OCI-LY3 (cell line): Measurements from ENCODE around the gene CHRM5.
A peak's percentile ranks its signal among the peaks of the same experiment; 100 is the strongest.

Source experiments
- H2AFZ ChIP-seq: fragments of 200-600, 300-600 bp; shearing (Covaris generic); 2 replicates; pipeline ENCODE4 v1.6.0; 2014; ENCODE audit warnings: antibody characterized with exemption, low read depth, low read length
- H3K27ac ChIP-seq: fragments of 200-600, 300-600 bp; sonication (generic); 2 replicates; pipeline ENCODE4 v1.5.1; 2014; ENCODE audit warnings: mild to moderate bottlenecking, low read length, moderate library complexity, mixed read lengths
- H3K27me3 ChIP-seq: fragments of 200-600, 300-600 bp; sonication (generic); 2 replicates; pipeline ENCODE4 v1.6.1; 2014; ENCODE audit warnings: low read depth, low read length, mixed read lengths
- H3K36me3 ChIP-seq: fragments of 200-600, 300-600 bp; sonication (generic); replicated peaks from 2 replicates; pipeline ENCODE3; 2014; ENCODE audit warnings: low read depth, low read length, mixed read lengths
- H3K4me1 ChIP-seq: fragments of 300-600, 200-600 bp; sonication (generic); 2 replicates; pipeline ENCODE4 v1.6.1; 2014; ENCODE audit warnings: low read length, mixed read lengths
- H3K4me2 ChIP-seq: fragments of 200-600, 300-600 bp; sonication (generic); 2 replicates; pipeline ENCODE4 v1.6.1; 2014; ENCODE audit warnings: low read length, mixed read lengths
- H3K4me3 ChIP-seq: fragments of 300-600, 200-600 bp; sonication (generic); 2 replicates; pipeline ENCODE4 v1.5.1; 2014; ENCODE audit warnings: antibody characterized with exemption, mild to moderate bottlenecking, low read length, moderate library complexity
- H3K79me2 ChIP-seq: fragments of 300-600, 200-600 bp; shearing (Covaris generic); 2 replicates; pipeline ENCODE4 v1.6.1; 2014; ENCODE audit warnings: mild to moderate bottlenecking, low read length, mixed read lengths
- H3K9ac ChIP-seq: fragments of 300-600, 200-600 bp; shearing (Covaris generic); 2 replicates; pipeline ENCODE4 v1.6.0; 2014; ENCODE audit warnings: mild to moderate bottlenecking, low read length, moderate library complexity
- H3K9me3 ChIP-seq: fragments of 200-600, 300-600 bp; shearing (Covaris generic); 2 replicates; pipeline ENCODE4 v1.6.1; 2014; ENCODE audit warnings: low read length, mixed read lengths; ENCODE audit not compliant: insufficient read depth
- H4K20me1 ChIP-seq: fragments of 200-600, 300-600 bp; sonication (generic); 2 replicates; pipeline ENCODE4 v1.6.1; 2016; ENCODE audit warnings: low read length, mixed read lengths; ENCODE audit not compliant: insufficient read depth
- EZH2phosphoT487 ChIP-seq: fragments of 200-600 bp; shearing (Covaris generic); IDR thresholded peaks from 2 replicates; pipeline ENCODE4 v1.6.1; 2018; ENCODE audit warnings: antibody characterized with exemption, mixed run types, low read depth
- TF ChIP-seq, protein P1 (sequence below): fragments of 200-600, 300-600 bp; sonication (generic); IDR thresholded peaks from 2 replicates; pipeline ENCODE4 v1.5.1; 2014; ENCODE audit warnings: antibody characterized with exemption, low read length, low read depth

Gene CHRM5

DNA sequence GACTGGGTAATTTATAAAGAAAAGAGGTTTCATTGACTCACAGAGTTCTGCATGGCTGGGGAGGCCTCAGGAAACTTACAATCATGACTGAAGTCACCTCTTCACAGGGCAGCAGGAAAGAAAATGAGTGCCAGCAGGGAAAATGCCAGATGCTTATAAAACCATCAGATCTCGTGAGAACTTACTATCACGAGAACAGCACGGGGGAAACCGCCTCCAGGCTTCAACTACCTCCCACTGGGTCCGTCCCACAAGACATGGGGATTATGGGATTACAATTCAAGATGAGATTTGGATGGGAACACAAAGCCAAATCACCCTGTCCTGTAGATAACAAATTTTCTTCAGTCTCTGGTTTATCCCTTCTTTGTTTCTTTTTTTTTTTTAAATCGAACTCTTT, 101.7 kb downstream of the CHRM5 start:
- Histone ChIP-seq H3K4me3 (no peak overlapping the region), H3K79me2 (no peaks in the 10 kb centered on the region), H3K4me1 (no peaks in the 10 kb centered on the region), H3K4me2 (no peak overlapping the region), H3K9ac (no peak overlapping the region), H3K36me3 (no peaks in the 10 kb centered on the region), H3K27me3 (no peaks in the 10 kb centered on the region), H4K20me1 (no peaks in the 10 kb centered on the region), H2AFZ (no peak overlapping the region), H3K9me3 (no peaks in the 10 kb centered on the region), H3K27ac (no peak overlapping the region)
- TF ChIP-seq EZH2phosphoT487, result no peak
- TF ChIP-seq, protein P1, sequence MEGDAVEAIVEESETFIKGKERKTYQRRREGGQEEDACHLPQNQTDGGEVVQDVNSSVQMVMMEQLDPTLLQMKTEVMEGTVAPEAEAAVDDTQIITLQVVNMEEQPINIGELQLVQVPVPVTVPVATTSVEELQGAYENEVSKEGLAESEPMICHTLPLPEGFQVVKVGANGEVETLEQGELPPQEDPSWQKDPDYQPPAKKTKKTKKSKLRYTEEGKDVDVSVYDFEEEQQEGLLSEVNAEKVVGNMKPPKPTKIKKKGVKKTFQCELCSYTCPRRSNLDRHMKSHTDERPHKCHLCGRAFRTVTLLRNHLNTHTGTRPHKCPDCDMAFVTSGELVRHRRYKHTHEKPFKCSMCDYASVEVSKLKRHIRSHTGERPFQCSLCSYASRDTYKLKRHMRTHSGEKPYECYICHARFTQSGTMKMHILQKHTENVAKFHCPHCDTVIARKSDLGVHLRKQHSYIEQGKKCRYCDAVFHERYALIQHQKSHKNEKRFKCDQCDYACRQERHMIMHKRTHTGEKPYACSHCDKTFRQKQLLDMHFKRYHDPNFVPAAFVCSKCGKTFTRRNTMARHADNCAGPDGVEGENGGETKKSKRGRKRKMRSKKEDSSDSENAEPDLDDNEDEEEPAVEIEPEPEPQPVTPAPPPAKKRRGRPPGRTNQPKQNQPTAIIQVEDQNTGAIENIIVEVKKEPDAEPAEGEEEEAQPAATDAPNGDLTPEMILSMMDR, result no peak

DNA sequence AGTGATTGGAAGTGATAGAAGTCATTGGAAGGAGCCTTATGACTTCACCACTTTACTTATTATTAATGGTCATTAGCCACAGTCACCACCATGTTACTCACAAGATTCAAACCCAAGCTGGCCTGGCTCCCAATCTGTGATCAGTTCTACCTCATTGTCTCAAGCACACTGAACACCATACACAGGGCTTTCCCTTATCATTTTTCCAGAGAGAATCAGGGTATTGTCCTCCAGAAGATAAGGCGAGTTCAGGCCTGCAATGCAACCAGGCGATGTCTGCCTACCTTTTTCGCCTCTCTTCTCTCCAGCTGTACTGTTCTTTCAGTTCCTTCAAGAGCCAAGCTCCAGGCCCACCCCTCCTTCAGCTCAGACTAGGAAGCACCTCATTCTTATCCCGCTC, 108.5 kb downstream of the CHRM5 start:
- H3K27ac ChIP-seq, result no peak overlapping the region
- peaks cover 5% of the 10 kb centered on the region for H3K4me1 ChIP-seq
- no peak overlapping the region for H3K4me2 ChIP-seq
- H2AFZ ChIP-seq, result no peak overlapping the region
- no peak overlapping the region for H3K4me3 ChIP-seq
- 0 out of 2 replicates have a peak, but pooled peaks cover 6% of the 10 kb centered on the region for H3K9me3 ChIP-seq
- no peak overlapping the region for H3K9ac ChIP-seq
- H4K20me1 ChIP-seq, result no peaks in the 10 kb centered on the region
- H3K27me3 ChIP-seq, result no peaks in the 10 kb centered on the region
- H3K79me2 ChIP-seq, result no peaks in the 10 kb centered on the region
- TF ChIP-seq EZH2phosphoT487, result no peak
- TF ChIP-seq, protein P1, result no peak
- peaks cover 4% of the 10 kb centered on the region for H3K36me3 ChIP-seq

DNA sequence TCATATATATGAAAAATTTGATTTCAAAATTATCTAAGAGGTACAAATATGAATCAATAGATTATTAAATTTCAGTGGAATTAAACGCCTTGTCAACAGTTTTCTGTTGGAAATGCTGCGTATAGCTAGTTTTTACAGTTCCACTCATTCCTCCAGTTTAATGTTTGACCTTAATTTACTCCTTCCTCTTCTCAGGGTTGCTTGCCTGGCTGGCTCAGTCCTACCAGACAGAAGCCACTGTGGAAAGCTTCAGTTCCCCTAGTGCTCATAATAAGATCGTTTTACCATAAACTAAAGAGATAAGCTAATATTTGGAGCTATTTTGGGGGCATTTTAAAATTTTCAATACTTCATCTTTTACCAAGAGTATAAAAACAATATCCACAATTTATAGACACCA, 110.6 kb downstream of the CHRM5 start:
- Histone ChIP-seq H3K9me3 (0 out of 2 replicates have a peak, but pooled peaks cover 6% of the 10 kb centered on the region), H3K36me3 (peaks cover 4% of the 10 kb centered on the region), H3K79me2 (no peaks in the 10 kb centered on the region), H3K4me2 (peak overlapping the region; percentile 7), H3K27ac (no peak overlapping the region), H3K9ac (no peak overlapping the region), H4K20me1 (no peaks in the 10 kb centered on the region), H2AFZ (no peak overlapping the region), H3K27me3 (no peaks in the 10 kb centered on the region), H3K4me1 (peaks cover 5% of the 10 kb centered on the region), H3K4me3 (no peak overlapping the region)
- no peak for TF ChIP-seq EZH2phosphoT487
- TF ChIP-seq, protein P1, result no peak

DNA sequence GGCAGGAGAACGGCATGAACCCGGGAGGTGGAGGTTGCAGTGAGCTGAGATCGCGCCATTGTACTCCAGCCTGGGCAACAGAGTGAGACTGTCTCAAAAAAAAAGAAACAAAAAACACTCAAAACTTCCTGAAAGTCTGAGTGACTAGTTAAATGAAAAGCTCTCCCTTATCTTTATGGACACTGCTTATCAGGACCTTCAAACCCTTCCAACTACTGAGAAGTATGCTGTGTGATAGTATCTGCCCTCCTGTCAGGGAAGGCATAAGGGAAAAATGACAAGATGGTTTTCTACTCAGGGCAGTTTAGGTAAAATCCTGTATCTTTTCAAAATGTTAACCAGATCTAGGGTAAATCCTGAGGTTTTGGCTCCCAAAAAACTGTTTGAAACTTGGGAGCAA, 111.6 kb downstream of the CHRM5 start:
- H3K9me3 ChIP-seq, result 0 out of 2 replicates have a peak, but pooled peaks cover 6% of the 10 kb centered on the region
- H3K4me3 ChIP-seq, result no peak overlapping the region
- H3K4me2 ChIP-seq, result no peak overlapping the region
- no peak overlapping the region for H2AFZ ChIP-seq
- no peak overlapping the region for H3K9ac ChIP-seq
- H4K20me1 ChIP-seq, result no peaks in the 10 kb centered on the region
- H3K4me1 ChIP-seq, result peaks cover 5% of the 10 kb centered on the region
- H3K36me3 ChIP-seq, result peaks cover 8% of the 10 kb centered on the region
- H3K27me3 ChIP-seq, result no peaks in the 10 kb centered on the region
- H3K27ac ChIP-seq, result no peak overlapping the region
- no peak for TF ChIP-seq EZH2phosphoT487
- TF ChIP-seq, protein P1, result no peak
- H3K79me2 ChIP-seq, result no peaks in the 10 kb centered on the region
